ENCODE data around the gene HPSE2.
"Not testable (repeated sequence)": the region's sequence is repeated elsewhere in the genome, so short reads cannot be mapped to it uniquely, and the experiment has no call there.

HPSE2 gene

DNA sequence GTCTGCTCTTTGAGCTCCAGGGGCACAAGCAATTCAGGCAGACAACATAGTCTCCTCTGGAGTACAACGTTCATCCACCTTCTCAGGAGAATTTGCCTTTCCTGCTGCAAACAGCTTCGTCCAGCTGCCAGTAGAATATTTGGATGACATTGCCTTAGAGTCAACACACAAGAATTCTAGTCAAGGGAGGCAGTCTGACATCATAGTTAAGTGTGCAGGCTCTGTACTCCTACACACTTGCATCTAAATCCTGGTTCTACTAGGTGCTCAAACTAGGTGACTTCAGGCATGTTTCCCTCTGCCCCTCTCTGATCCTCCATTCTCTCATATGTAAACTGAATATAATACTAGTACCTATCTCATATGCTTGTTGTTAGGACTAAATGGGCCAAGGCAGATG is 314.8 kb downstream of the HPSE2 start:
- no peak for DNase-seq (ENCODE audit: low read depth, low spot score)

DNA sequence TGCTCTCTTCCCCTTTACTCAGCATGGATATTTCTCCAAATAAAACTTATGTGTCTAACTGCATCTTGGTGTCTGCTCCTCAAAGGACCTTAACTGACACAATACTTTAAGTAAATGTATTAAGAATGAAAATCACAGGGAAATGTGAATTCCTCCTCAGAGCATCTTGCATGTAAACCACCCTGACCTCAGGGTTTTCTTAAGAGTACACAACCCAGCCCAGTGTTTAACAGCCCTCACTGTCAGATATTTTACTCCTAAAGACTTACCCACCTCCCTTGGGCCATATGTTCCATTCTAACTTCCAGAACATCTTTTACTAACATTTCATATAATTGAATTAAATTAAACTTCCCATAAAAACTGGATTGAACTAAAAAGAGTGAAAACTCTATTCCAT is 315.3 kb downstream of the HPSE2 start:
- no peak for DNase-seq (ENCODE audit: low read depth, low spot score)

GRCh38 chr10:98919899-98920298 is 315.8 kb downstream of the HPSE2 start:
- no peak for DNase-seq (ENCODE audit: low read depth, low spot score)

DNA sequence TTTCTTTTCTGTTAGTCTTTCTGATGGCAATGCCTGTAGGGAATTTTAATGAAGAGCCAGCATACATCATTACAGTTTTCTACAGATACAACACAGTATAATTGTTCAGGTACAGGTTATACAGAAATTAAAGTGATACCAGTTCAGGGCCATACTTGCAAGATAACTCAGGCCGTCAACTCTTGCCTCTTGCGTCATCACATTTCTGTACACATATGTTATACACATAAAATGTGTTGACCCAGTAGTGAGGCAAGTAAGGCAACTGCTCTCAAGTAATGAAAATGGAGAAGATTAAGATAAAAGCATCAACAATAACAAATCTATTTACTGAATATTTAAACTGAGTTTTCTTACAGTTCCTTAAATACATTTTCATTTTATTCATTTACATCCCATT is 317.8 kb downstream of the HPSE2 start:
- DNase-seq (ENCODE audit: low read depth, low spot score): no peak

DNA sequence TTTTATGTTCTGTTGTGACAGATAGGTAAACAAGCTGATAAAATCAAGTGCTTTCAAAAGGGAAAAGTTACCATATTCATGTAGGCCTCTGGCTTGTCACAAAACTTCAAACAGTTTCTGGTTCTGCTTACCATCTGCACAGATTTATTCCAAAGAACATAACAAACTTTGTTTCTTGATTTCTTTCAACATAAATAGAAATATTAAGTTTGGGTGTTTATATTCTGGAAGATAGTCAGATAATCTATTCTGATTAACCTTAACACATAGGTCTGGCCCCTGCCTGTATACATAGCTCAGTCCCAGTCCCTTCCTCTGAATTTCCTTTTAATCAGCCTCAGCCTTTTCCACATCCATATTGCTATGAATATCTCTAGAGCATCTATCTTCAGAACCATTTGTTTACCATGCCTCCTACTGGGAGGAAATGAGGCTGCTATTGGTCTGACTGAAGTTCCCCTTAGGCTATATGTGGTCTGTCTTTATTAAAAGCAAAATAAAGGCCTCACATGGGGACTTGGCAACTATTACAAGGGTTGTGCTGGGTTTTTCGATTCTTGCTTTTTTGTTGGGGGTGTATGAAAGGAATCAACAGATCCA is 319.0 kb downstream of the HPSE2 start:
- no peak for DNase-seq (ENCODE audit: low read depth, low spot score)

DNA sequence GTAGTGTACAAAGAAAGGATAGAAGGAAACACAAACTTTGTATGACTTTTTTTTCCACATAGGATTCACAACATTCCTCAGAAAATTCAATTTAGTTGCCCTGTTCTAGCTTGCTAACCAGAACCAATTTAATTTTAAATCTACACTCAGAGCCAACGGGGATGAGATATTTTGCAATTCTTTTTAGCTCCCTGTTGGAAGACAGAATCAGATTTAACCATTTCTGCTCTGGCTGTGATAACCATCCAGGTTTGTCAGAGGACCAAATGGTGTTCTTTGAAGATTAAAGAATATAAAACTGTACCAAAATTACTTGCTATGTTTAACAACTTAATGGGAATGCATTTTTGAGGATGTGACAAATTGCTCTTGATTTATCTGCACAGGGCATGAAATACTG is 319.7 kb downstream of the HPSE2 start:
- DNase-seq (ENCODE audit: low read depth, low spot score): no peak

- no peak for DNase-seq (ENCODE audit: low read depth, low spot score)
Observed at GRCh38 chr10:98910546-98910945, 325.1 kb downstream of the HPSE2 start.

DNA sequence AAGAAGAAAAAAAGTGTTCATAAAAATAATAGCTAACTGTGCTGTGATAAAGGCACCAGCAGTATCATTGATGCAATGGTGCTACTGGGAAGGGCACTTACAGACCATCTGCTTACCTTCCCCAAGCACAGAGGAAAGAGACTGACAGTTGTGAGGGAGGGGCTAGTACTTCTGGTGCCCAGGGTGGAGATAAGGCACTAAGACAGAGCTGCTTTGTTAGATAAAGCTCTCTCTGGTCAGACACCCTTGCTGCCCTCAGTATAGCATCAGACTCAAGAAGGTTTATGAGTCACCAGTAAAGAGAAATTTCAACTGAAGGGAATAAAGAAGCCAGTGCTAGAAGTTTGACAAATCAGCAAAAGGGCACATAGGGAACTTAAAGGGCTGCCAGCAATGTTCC is 325.6 kb downstream of the HPSE2 start:
- DNase-seq (ENCODE audit: low read depth, low spot score): no peak

GRCh38 chr10:98908868-98909267 is 326.8 kb downstream of the HPSE2 start:
- no peak for DNase-seq (ENCODE audit: low read depth, low spot score)

DNA sequence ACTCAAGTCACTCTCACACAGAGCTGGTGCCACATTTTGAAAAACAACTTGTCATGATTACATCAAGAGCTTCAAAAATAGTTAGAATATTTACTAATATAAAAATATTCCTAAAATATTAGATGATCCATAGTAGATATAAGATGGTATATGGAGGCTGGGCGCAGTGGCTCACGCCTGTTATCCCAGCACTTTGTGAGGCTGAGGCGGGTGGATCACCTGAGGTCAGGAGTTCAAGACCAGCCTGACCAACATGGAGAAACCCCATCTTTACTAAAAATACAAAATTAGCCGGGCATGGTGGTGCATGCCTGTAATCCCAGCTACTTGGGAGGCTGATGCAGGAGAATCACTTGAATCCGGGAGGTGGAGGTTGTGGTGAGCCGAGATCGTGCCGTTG is 327.4 kb downstream of the HPSE2 start:
- DNase-seq (ENCODE audit: low read depth, low spot score): not testable (repeated sequence)

- no peak for DNase-seq (ENCODE audit: low read depth, low spot score)
Observed at GRCh38 chr10:98901441-98902110, 334.1 kb downstream of the HPSE2 start.

DNA sequence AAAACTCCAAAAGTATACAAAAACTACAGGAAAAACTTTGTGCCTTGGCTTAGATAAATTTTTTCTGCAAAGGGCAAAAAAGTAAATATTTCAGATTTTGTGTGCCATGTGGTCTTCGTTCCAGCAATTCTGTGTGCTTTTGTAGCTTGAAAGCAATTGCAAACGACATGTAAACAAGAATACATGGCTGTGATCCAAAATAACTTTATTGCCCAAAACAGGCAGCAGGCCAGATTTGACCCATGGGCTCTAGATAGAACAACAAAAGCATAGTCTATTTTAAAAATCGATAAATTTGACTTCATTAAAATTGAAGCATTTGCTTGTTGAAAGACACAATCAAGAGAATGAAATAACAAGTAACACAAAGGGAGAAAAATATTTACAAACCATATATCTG is 336.6 kb downstream of the HPSE2 start:
- DNase-seq (ENCODE audit: low read depth, low spot score): no peak

DNA sequence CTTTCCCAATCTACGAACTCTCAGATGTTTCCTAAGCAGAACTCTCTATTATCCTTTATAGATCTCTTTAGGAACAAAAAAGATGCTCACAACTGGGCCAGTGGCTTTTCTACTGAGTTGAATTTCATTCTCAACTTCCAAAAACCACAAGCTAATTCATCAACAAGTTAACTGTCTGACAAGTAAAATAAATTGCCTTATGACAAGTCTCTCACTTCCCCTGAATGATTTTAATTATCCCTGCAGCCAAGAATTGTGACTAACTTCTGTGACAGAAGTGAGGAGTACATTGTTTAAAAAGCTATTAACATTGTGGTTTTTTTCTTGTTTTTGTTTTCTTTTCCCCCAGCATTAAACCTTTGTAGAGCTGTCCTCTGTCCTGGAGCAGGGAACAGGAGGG is 343.1 kb downstream of the HPSE2 start:
- no peak for DNase-seq (ENCODE audit: low read depth, low spot score)

GRCh38 chr10:98886686-98887085 is 349.0 kb downstream of the HPSE2 start:
- DNase-seq (ENCODE audit: low read depth, low spot score): no peak

GRCh38 chr10:98885378-98885777 is 350.3 kb downstream of the HPSE2 start:
- DNase-seq (ENCODE audit: low read depth, low spot score): no peak

DNA sequence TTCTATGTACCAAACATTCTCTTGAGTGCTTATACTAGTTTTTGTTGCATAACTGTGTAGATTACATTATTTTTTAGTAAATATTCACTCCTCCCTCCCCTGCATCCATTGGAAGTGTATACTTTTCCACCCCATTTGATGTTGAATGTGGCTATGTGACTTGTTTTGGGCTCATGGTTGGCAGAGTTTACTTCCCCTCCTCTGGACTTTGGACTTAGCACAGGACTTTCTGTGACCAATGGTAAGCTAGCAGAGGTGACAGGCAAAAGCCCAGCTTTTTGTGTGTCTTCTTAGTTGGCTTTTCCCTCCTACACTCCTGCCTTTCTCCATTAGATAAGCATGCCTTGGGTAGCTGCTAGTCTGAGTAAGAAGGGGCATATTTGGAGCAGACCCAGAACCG is 353.9 kb downstream of the HPSE2 start:
- no peak for DNase-seq (ENCODE audit: low read depth, low spot score)

DNA sequence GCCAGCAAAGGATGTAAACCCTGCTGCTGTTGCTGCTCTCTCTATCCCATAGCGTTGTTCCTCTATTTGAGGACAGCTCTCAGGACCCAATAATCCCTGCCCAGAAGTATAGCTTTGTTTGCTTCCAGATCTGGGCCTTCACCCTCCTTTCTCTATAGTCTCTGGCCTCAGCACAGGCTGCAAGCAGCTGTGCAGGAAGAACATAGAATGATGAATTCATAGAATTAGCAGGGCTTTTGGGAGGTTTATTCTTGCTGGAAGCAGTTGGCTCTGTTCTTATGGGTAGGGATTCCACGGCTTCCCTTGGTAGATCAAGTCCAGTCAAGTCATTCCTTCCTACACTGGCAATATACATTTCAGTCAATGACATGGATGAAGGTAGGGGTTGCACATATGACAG is 354.7 kb downstream of the HPSE2 start:
- DNase-seq (ENCODE audit: low read depth, low spot score): no peak

GRCh38 chr10:98878921-98879320 is 356.7 kb downstream of the HPSE2 start:
- DNase-seq (ENCODE audit: low read depth, low spot score): no peak

- no peak for DNase-seq (ENCODE audit: low read depth, low spot score)
Observed at GRCh38 chr10:98878418-98878817, 357.2 kb downstream of the HPSE2 start.

DNA sequence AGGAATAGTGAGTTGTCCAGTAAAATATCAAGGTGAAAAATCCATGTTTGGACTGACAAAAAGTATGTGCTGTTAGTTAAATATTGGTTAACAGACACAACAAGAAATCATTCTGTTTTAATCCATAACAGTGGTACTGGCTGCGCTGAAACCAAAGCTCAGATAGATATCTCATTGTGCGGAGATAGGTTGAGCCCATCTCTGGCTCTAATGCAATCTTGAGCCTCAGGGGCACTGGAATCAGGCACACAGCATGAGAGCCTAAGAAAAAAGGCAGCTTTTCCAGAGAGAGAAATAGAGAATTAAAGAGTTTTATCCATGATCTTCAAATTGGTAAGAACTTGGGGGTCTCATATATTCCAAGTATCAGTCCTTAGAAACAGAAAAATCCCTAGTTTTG is 373.7 kb downstream of the HPSE2 start:
- no peak for DNase-seq (ENCODE audit: low read depth, low spot score)

GRCh38 chr10:98858525-98858924 is 377.1 kb downstream of the HPSE2 start:
- DNase-seq (ENCODE audit: low read depth, low spot score): no peak

DNA sequence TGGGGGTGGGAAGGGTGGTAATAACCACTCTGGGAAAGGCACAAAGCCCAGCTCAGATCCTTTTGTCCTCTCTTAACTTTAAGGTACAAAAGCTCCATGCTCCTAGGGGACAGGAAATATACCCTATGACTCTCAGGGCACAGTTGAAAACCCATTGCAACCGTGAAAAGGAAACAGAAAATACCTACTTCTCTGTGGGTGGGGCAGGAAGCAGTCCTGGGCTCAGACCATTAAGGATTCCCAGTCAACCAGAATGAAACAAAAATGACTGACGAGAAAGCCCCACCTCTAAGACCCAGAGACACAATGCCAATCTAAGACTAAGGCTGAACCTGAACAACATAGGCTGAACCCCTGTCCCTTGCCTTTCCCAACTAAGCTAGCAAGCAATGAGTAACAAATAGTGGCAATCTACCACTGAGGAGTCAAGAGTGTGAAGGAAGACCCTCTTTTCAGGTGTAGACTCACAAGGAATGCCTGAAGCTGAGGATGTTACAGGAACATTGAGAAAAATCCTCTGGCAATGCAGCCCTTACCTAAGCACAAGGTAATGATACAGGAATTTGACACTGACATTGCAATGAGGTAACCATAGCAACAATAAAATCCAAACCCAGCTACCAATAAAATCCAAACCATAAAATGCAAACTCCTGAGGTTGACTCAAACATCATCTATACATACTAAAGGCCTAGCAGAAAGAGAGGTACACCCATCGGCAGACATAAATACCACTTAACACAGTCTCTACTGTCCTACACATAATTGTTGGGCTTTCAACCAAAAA is 380.1 kb downstream of the HPSE2 start:
- no peak for DNase-seq (ENCODE audit: low read depth, low spot score)

GRCh38 chr10:98852686-98853085 is 383.0 kb downstream of the HPSE2 start:
- DNase-seq (ENCODE audit: low read depth, low spot score): no peak

Measured in activated naive CD8-positive, alpha-beta T cell treated with anti-CD3 and anti-CD28 coated beads, Interleukin-2, amount 50 U/mL, for 16 hours (primary cell).